22Rv1 (cell line): ENCODE data around the gene FLOT2.
A peak's percentile ranks its signal among the peaks of the same experiment; 100 is the strongest.

Source experiments
- H3K27ac ChIP-seq: fragments of 450-650 bp; 2 replicates; pipeline ENCODE4 v1.5.1; 2017
- ZFX ChIP-seq: fragments of 450-650 bp; IDR thresholded peaks from 2 replicates; pipeline ENCODE4 v1.6.1; 2017; ENCODE audit warnings: antibody characterized with exemption, borderline replicate concordance
- TF ChIP-seq, protein P1 (sequence below): fragments of 450-650 bp; IDR thresholded peaks from 2 replicates; pipeline ENCODE4 v1.5.1; 2017; ENCODE audit warnings: mild to moderate bottlenecking

FLOT2 gene

DNA sequence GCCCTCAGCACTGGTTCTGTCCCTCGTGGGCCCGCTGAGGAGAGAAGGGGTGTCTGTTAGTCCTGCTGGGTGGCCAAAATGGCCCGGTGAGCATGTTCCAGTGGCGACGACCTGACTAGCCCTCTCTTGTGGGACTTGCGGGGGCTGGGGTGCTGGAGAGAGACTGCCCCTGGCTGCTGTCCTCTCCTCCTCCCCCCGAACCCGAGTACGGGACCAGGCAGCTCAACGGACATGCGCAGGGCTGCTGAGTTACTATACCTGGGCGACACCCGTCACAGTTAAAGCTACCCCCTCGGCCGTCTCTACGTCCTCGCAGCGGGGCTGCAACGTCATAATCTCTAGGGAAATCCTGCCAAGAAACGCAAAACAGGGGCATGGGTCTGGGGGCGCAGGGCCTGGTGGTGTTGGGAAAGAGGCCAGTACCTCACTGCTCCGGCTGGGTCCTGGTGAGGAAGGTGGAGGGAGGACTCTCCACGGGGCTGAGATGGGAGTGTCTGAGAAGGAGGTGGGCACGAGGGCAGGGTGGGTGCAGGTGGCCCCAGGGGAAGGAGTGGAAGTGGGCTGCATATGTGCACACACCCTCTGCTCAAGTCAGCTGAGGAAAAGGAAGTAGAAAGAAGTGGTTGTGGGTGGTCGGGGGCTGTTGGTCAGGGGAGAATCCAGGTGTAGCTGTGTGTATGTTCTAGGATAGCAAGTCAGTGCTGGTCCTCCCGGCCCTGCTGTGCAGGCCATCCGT is 13.4 kb downstream of the FLOT2 start:
- no peak overlapping the region for H3K27ac ChIP-seq
- TF ChIP-seq, protein P1, sequence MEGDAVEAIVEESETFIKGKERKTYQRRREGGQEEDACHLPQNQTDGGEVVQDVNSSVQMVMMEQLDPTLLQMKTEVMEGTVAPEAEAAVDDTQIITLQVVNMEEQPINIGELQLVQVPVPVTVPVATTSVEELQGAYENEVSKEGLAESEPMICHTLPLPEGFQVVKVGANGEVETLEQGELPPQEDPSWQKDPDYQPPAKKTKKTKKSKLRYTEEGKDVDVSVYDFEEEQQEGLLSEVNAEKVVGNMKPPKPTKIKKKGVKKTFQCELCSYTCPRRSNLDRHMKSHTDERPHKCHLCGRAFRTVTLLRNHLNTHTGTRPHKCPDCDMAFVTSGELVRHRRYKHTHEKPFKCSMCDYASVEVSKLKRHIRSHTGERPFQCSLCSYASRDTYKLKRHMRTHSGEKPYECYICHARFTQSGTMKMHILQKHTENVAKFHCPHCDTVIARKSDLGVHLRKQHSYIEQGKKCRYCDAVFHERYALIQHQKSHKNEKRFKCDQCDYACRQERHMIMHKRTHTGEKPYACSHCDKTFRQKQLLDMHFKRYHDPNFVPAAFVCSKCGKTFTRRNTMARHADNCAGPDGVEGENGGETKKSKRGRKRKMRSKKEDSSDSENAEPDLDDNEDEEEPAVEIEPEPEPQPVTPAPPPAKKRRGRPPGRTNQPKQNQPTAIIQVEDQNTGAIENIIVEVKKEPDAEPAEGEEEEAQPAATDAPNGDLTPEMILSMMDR: no peak
- no peak for TF ChIP-seq ZFX

DNA sequence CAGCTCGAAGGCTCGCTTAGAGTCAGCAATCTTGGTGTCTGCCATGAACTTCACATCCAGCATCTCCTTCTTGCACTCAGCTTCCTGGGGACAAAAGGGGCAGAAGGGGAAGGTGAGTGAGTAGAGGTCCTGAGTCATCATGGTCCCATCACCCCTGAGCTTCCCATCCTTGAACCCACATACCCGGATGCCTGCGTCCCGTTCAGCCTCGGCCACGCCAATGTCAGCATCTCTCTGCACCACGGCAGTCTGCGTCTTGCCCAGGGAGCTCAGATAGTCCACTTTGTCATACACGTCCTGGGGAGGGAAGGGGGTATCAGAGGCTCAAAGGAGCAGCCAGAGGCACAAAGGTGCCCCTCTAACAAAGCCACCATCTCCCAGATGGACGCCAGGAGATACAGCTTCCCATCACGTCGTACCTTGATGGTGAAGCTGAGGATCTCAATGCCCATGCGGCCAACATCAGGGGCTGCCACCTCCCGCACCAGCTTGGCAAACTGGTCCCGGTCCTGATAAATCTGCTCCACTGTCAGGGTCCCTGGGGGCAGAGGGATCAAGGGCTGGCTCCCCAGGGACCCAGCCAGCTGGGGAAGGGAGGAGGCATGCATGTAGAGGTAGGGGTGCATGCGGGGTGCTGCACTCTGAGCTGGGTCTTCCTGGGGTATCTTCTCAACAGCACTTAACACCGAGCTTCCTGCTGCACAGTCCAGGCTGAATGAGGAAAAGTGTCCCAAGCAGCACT is 15.2 kb downstream of the FLOT2 start:
- TF ChIP-seq, protein P1: no peak
- TF ChIP-seq ZFX: no peak
- H3K27ac ChIP-seq: no peak overlapping the region

DNA sequence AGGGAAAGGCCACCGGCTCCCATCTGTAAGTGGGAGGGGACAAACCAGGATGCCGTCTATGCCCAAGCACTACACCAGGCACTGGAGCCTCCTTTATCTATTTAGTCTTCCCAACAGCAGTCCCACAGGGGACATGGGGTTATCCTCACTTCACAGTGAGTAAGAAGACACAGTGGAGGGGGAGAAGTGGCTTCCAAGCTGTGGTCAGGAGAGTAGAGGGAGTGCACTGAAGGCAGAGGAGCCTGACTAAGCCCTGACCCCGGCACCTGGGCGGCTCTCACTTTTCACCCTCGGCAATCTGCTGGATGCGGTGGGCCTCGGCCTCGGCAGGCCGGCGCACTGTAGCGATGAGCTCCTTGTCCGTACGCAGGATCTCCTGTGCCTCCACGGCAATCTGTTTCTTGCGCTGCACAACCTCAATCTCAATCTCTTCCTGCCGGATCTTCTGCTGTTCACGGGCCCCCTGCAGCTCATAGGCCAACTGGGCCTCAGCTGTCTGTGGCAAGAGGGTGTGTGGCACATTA is 15.9 kb downstream of the FLOT2 start:
- no peak for TF ChIP-seq ZFX
- TF ChIP-seq, protein P1: no peak
- H3K27ac ChIP-seq: no peak overlapping the region

DNA sequence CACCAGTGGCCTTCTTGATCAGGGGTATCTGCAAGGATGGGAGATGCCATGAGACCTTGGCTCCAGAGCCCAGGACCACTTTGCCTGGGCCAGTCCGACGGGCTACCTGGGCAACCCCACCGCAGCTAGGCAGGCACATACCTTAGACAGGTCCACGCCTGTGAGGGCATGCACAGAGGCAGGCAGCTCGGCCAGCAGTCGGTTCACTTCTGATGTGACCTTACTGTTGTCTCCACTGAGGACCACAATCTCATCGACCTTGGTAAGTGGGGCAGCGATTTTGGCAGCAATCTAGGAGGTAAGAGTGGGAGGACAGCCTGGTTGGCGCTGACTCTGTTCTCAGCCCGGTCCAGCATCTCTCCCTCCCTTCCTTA is 17.0 kb downstream of the FLOT2 start:
- H3K27ac ChIP-seq: no peak overlapping the region
- TF ChIP-seq, protein P1: no peak
- no peak for TF ChIP-seq ZFX

DNA sequence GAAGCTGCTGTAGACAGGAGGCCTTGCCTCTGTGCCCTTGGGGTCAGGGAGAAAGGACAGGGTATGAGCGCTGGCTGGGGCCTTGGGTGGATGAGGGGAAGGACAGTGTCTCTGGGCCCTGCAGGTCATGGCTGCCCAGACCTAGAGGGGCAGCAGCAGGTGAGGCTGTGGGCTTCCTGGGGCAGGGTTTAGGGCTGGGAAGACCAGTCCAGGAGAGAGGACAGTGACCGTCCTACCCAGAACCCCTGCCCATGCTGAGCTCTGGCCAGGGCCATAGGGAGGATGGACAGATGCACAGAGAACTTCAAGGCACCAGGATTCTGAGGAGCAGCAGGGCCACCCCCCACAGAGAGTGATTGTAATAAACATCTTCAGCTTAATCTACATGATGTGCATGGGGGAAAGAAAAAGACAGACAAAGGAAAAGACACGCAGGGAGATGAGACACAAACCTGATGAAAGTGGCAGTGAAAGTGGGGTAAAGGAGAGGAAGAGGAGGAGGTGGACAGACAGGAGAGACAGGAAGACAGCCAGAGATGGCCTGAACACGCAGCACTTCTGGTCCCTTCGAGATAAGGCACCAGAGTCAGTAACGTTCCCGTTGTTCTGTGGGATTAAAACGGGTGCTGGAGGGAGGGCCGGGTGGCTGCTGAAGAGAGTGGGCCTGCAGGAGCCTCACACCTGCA is 17.5 kb downstream of the FLOT2 start:
- no peak for TF ChIP-seq ZFX
- TF ChIP-seq, protein P1: no peak
- H3K27ac ChIP-seq: 0 out of 2 replicates have a peak overlapping the region, but pooled peaks have one; percentile 19

DNA sequence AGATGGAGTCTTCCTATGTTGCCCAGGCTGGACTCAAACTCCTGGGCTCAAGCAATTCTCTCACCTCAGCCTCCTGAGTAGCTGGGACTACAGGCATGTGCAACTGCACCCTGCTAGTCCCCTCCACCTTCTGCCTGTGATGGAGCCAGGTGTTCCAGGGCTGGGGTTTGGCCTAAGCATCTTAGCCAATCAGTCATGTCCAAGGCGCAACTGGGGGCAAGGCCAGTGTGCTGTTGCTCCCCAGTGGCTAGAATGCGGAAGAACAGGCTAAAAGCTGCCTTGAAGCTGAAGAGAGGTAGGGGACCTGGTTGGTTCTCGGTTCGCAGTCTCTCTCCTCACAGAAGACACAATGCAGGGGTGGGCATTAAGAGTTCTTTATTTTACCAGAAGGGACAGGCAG is 18.6 kb downstream of the FLOT2 start:
- no peak for TF ChIP-seq ZFX
- TF ChIP-seq, protein P1: peak; percentile 40
- 0 out of 2 replicates have a peak overlapping the region, but pooled peaks have one; percentile 19 for H3K27ac ChIP-seq
